Stomach (tissue), 9 donors: ENCODE data around the gene SMAD7. TPM values are rescaled to one million over a fixed set of nuclear protein-coding genes. Genes with fewer than 3 reads are reported as not detected.

ENCODE experiments used
- DNase-seq, 2 donors: peaks; one replicate each; pipeline versions ENCODE4 v3.0.0 to v3.0.0-alpha.2; 2013 to 2019
- H3K27ac ChIP-seq, 5 donors: fragments of 200-600 bp in 4 of 5; sonication (generic) in 4 of 5; one replicate each; pipeline ENCODE4 v1.5.1; 2013 to 2019; ENCODE audit warnings: mild to moderate bottlenecking in 1 of 5, moderate library complexity in 1 of 5
- H3K27me3 ChIP-seq, 3 donors: fragments of 200-600 bp; sonication (generic); one replicate each; pipeline ENCODE4 v1.5.1; 2017 to 2019; ENCODE audit warnings: mixed run types in 1 of 3
- H3K36me3 ChIP-seq, 4 donors: fragments of 200-600 bp; sonication (generic); 1 replicate in 3 of 4; 2 replicates in 1 of 4; pipeline ENCODE4 v1.5.1; 2016 to 2019
- H3K4me1 ChIP-seq, 4 donors: fragments of 200-600 bp; sonication (generic); one replicate each; pipeline ENCODE4 v1.5.1; 2016 to 2019
- H3K4me3 ChIP-seq, 4 donors: fragments of 200-600 bp; sonication (generic) in 3 of 4; one replicate each; pipeline ENCODE4 v1.5.1; 2016 to 2019; ENCODE audit warnings: mild to moderate bottlenecking in 1 of 4
- H3K9me3 ChIP-seq, 4 donors: fragments of 200-600 bp; sonication (generic); one replicate each; pipeline ENCODE4 v1.5.1; 2016 to 2019
- CTCF ChIP-seq, 7 experiments: fragments of 450-650 bp in 4 of 7; fragments of 200-600 bp in 3 of 7; sonication (generic) in 3 of 7; IDR thresholded peaks; one replicate each; pipeline ENCODE4 v1.5.1; 2016 to 2019; ENCODE audit warnings: antibody characterized with exemption in 7 of 7, control low read depth in 2 of 7, mild to moderate bottlenecking in 1 of 7
- EP300 ChIP-seq: sonication (generic); formaldehyde crosslinking; IDR thresholded peaks from one replicate; pipeline ENCODE4 v1.6.1; 2017; ENCODE audit warnings: antibody characterized with exemption
- POLR2A ChIP-seq, 4 donors: fragments of 450-650 bp; IDR thresholded peaks; one replicate each; pipeline ENCODE4 v1.6.1; 2016; ENCODE audit warnings: antibody characterized with exemption in 4 of 4, control low read depth in 2 of 4, mild to moderate bottlenecking in 1 of 4, moderate library complexity in 1 of 4
- POLR2AphosphoS5 ChIP-seq, 3 donors: sonication (generic); formaldehyde crosslinking; IDR thresholded peaks; one replicate each; pipeline ENCODE4 v1.6.1; 2016; ENCODE audit warnings: antibody characterized with exemption in 3 of 3
- WGBS, 5 donors: extraction: QIAGEN DNeasy Blood & Tissue Kit in 3 of 5; methylation state at CpG; one replicate each; pipeline versions ENCODE4 v1.1.5 to v1.1.7; 2013 to 2018; 5-methylcytosine and 5-hydroxymethylcytosine counted together
- intact Hi-C: fragments of 100-400 bp; cut with DNase I; formaldehyde crosslinking; loops from one replicate; pipeline ENCODE4 v1.15.1; 2023; ENCODE audit warnings: low total_unique reads
- polyA plus RNA-seq, 3 donors: library from polyadenylated mRNA; stranded (reverse); fragments of 200-250 nt; gene quantifications; one replicate each; pipeline ENCODE4 v1.2.3, GENCODE V29; 2013
- total RNA-seq, 5 donors: library from RNA; depleted of rRNA; stranded (reverse); fragments of >200 nt; gene quantifications; one replicate each; pipeline versions ENCODE4 v1.1.0 to v1.2.3, GENCODE V29; 2014 to 2016
- donor health status: healthy with polysubstance abuse.
- donor health status: Bipolar disorder and iron deficiency.
- donor health status: healthy.

The SMAD7 gene
- total and polyA plus RNA-seq, 8 donors: 4.5 to 123 (median 10.6) TPM

GRCh38 chr18:48875314-48875941 is 75.3 kb downstream of the SMAD7 start:
- Histone ChIP-seq H3K36me3 (no peaks in the 10 kb centered on the region), H3K9me3 (no peaks in the 10 kb centered on the region), H3K4me1 (peaks cover 0 to 27% (median 0%) of the 10 kb centered on the region in 4 donors), H3K4me3 (no peak overlapping the region), H3K27me3 (no peaks in the 10 kb centered on the region), H3K27ac (no peak overlapping the region)
- intact Hi-C loops: no loop called here
- TF ChIP-seq EP300: no peak
- TF ChIP-seq POLR2AphosphoS5 (IDR thresholded peaks at IDR 0.05): no peak
- no peak for TF ChIP-seq CTCF (IDR thresholded peaks at IDR 0.05)
- no peak for TF ChIP-seq POLR2A (IDR thresholded peaks at IDR 0.05)
- 88 to 96% (median 93%) methylated on average over 18 of the region's 18 CpGs for WGBS, 5 donors
- DNase-seq: no peak

- TF ChIP-seq POLR2AphosphoS5 (IDR thresholded peaks at IDR 0.05) (no peak), EP300 (no peak)
- peaks cover 0 to 27% (median 0%) of the 10 kb centered on the region in 4 donors for H3K4me1 ChIP-seq
- DNase-seq: no peak
- no peak overlapping the region for H3K4me3 ChIP-seq
- intact Hi-C loops: no loop called here
- H3K9me3 ChIP-seq: no peaks in the 10 kb centered on the region
- H3K27me3 ChIP-seq: no peaks in the 10 kb centered on the region
- H3K36me3 ChIP-seq: no peaks in the 10 kb centered on the region
- no peak overlapping the region for H3K27ac ChIP-seq
- 85 to 91% (median 88%) methylated on average over 15 of the region's 15 CpGs for WGBS, 5 donors
These were observed 76.0 kb downstream of the SMAD7 start for GRCh38 chr18:48874701-48875162.

- Histone ChIP-seq H3K9me3 (no peaks in the 10 kb centered on the region), H3K27ac (no peak overlapping the region)
- TF ChIP-seq POLR2A (IDR thresholded peaks at IDR 0.05) (no peak), POLR2AphosphoS5 (IDR thresholded peaks at IDR 0.05) (no peak), CTCF (IDR thresholded peaks at IDR 0.05) (no peak), EP300 (no peak)
These were observed 76.5 kb downstream of the SMAD7 start for GRCh38 chr18:48874233-48874632.

GRCh38 chr18:48872234-48873145 is 78.3 kb downstream of the SMAD7 start:
- H3K4me3 ChIP-seq: no peak overlapping the region
- DNase-seq: no peak
- H3K4me1 ChIP-seq: peaks cover 0 to 26% (median 2%) of the 10 kb centered on the region in 4 donors
- TF ChIP-seq POLR2A (IDR thresholded peaks at IDR 0.05): no peak
- TF ChIP-seq EP300: no peak
- no peak for TF ChIP-seq CTCF (IDR thresholded peaks at IDR 0.05)
- TF ChIP-seq POLR2AphosphoS5 (IDR thresholded peaks at IDR 0.05): no peak
- intact Hi-C loops: no loop called here
- no peaks in the 10 kb centered on the region for H3K36me3 ChIP-seq
- peak overlapping the region in 2 of 5 donors; percentile 46 to 53 for H3K27ac ChIP-seq
- H3K27me3 ChIP-seq: no peaks in the 10 kb centered on the region
- WGBS, 5 donors: 80 to 88% (median 85%) methylated on average over 14 to 20 of the region's 20 CpGs
- H3K9me3 ChIP-seq: no peaks in the 10 kb centered on the region

More at GRCh38 chr18:48874233-48874632, 76.5 kb downstream of the SMAD7 start:
- H3K4me3 ChIP-seq: no peak overlapping the region
- H3K4me1 ChIP-seq: peaks cover 0 to 29% (median under 1%) of the 10 kb centered on the region in 4 donors
- intact Hi-C loops: no loop called here
- H3K36me3 ChIP-seq: no peaks in the 10 kb centered on the region
- no peaks in the 10 kb centered on the region for H3K27me3 ChIP-seq
- DNase-seq: no peak
- WGBS, 5 donors: 80 to 92% (median 88%) methylated on average over 5 of the region's 5 CpGs
